H9 (cell line): ENCODE results near the gene RBM23. TPM values are rescaled to one million over a fixed set of nuclear protein-coding genes. Genes with fewer than 3 reads are reported as not detected.

Experiments used
- DNase-seq: peaks from one replicate; pipeline ENCODE4 v3.0.0-alpha.2; 2017
- H2AFZ ChIP-seq: one replicate; pipeline ENCODE4 v1.6.1; 2013; ENCODE audit warnings: mild to moderate bottlenecking, low read length, control low read depth, moderate library complexity
- H2AK5ac ChIP-seq: 2 replicates; pipeline ENCODE4 v1.6.1; 2013; ENCODE audit warnings: low read length, control low read depth, mixed read lengths; ENCODE audit not compliant: insufficient read length
- H2BK120ac ChIP-seq: one replicate; pipeline ENCODE4 v1.6.1; 2013; ENCODE audit warnings: low read depth, mild to moderate bottlenecking, low read length, control low read depth, inconsistent platforms; ENCODE audit not compliant: poor library complexity, severe bottlenecking
- H2BK12ac ChIP-seq: 2 replicates; pipeline ENCODE4 v1.6.1; 2013; ENCODE audit warnings: low read length, control low read depth, mixed read lengths, low read depth; ENCODE audit not compliant: insufficient read length
- H2BK15ac ChIP-seq: 2 replicates; pipeline ENCODE4 v1.6.1; 2013; ENCODE audit warnings: low read depth, low read length, control low read depth
- H2BK20ac ChIP-seq: one replicate; pipeline ENCODE4 v1.6.1; 2013; ENCODE audit warnings: low read depth, mild to moderate bottlenecking, low read length, control low read depth, inconsistent platforms; ENCODE audit not compliant: poor library complexity, severe bottlenecking
- H2BK5ac ChIP-seq: 2 replicates; pipeline ENCODE4 v1.6.1; 2013; ENCODE audit warnings: low read length, control low read depth, mixed read lengths; ENCODE audit not compliant: insufficient read length
- H3K14ac ChIP-seq: 2 replicates; pipeline ENCODE4 v1.6.1; 2013; ENCODE audit warnings: low read length, control low read depth; ENCODE audit not compliant: insufficient read depth
- H3K18ac ChIP-seq: 2 replicates; pipeline ENCODE4 v1.6.1; 2013; ENCODE audit warnings: low read depth, mild to moderate bottlenecking, mixed read lengths, low read length, control low read depth; ENCODE audit not compliant: insufficient read length
- H3K23ac ChIP-seq: 2 replicates; pipeline ENCODE4 v1.6.1; 2013; ENCODE audit warnings: low read length, control low read depth, mixed read lengths, low read depth; ENCODE audit not compliant: insufficient read length
- H3K23me2 ChIP-seq: 2 replicates; pipeline ENCODE4 v1.6.1; 2013; ENCODE audit warnings: low read depth, mild to moderate bottlenecking, mixed read lengths, low read length, control low read depth; ENCODE audit not compliant: insufficient read length, poor library complexity, severe bottlenecking
- H3K27ac ChIP-seq: 2 replicates; pipeline ENCODE4 v1.5.1; 2013; ENCODE audit warnings: low read length, control low read depth, mixed read lengths, low read depth; ENCODE audit not compliant: insufficient read length
- H3K27me3 ChIP-seq: 2 replicates; pipeline ENCODE4 v1.6.1; 2013; ENCODE audit warnings: low read length, control low read depth, inconsistent platforms; ENCODE audit not compliant: insufficient read depth
- H3K4ac ChIP-seq: 2 replicates; pipeline ENCODE4 v1.6.1; 2013; ENCODE audit warnings: low read depth, mild to moderate bottlenecking, control low read depth, inconsistent platforms, low read length, moderate library complexity
- H3K4me1 ChIP-seq: 2 replicates; pipeline ENCODE4 v1.6.1; 2013; ENCODE audit warnings: low read length, control low read depth, inconsistent platforms; ENCODE audit not compliant: insufficient read depth
- H3K4me2 ChIP-seq: 2 replicates; pipeline ENCODE4 v1.6.1; 2013; ENCODE audit warnings: low read length, control low read depth, mixed read lengths; ENCODE audit not compliant: insufficient read length, insufficient read depth
- H3K56ac ChIP-seq: 2 replicates; pipeline ENCODE4 v1.6.1; 2013; ENCODE audit warnings: low read depth, mild to moderate bottlenecking, mixed read lengths, low read length, control low read depth; ENCODE audit not compliant: insufficient read length
- H3K79me1 ChIP-seq: 2 replicates; pipeline ENCODE4 v1.6.1; 2013; ENCODE audit warnings: low read depth, mild to moderate bottlenecking, moderate library complexity, low read length, control low read depth, inconsistent platforms; ENCODE audit not compliant: insufficient read depth, poor library complexity, severe bottlenecking
- H3K79me2 ChIP-seq: 2 replicates; pipeline ENCODE4 v1.6.1; 2013; ENCODE audit warnings: low read length, control low read depth, inconsistent platforms; ENCODE audit not compliant: insufficient read depth
- H3K9ac ChIP-seq: 2 replicates; pipeline ENCODE4 v1.6.1; 2013; ENCODE audit warnings: low read length, control low read depth, mixed read lengths; ENCODE audit not compliant: insufficient read length; ENCODE audit errors: extremely low read depth
- H3K9me3 ChIP-seq: one replicate; pipeline ENCODE4 v1.6.1; 2013; ENCODE audit warnings: low read depth, low read length, inconsistent platforms; ENCODE audit not compliant: control insufficient read depth
- H3T11ph ChIP-seq: one replicate; pipeline ENCODE4 v1.6.1; 2013; ENCODE audit warnings: mild to moderate bottlenecking, low read length, control low read depth, inconsistent platforms
- H4K20me1 ChIP-seq: one replicate; pipeline ENCODE4 v1.6.1; 2013; ENCODE audit not compliant: control insufficient read depth, insufficient read length, insufficient read depth
- H4K5ac ChIP-seq: 2 replicates; pipeline ENCODE4 v1.6.1; 2013; ENCODE audit warnings: low read depth, mild to moderate bottlenecking, mixed read lengths, low read length, control low read depth; ENCODE audit not compliant: insufficient read length
- H4K8ac ChIP-seq: replicated peaks from 2 replicates; pipeline ENCODE4 v1.6.1; 2013; ENCODE audit warnings: low read length, control low read depth, mixed read lengths, low read depth; ENCODE audit not compliant: insufficient read length
- H4K91ac ChIP-seq: 2 replicates; pipeline ENCODE4 v1.6.1; 2013; ENCODE audit warnings: low read depth, mild to moderate bottlenecking, moderate library complexity, mixed read lengths, low read length, control low read depth; ENCODE audit not compliant: insufficient read length
- H3K27ac Mint-ChIP-seq, 3 experiments: 2 replicates in 2 of 3; 3 replicates in 1 of 3; pipeline ENCODE4 v1.8.0; 2020 to 2021; ENCODE audit warnings: mixed read lengths in 3 of 3, mild to moderate bottlenecking in 1 of 3, moderate library complexity in 1 of 3
- H3K27me3 Mint-ChIP-seq: 2 replicates; pipeline ENCODE4 v1.8.0; 2021; ENCODE audit warnings: low read depth, mild to moderate bottlenecking, moderate library complexity, mixed read lengths
- H3K36me3 Mint-ChIP-seq, 3 experiments: 2 replicates in 2 of 3; 3 replicates in 1 of 3; pipeline ENCODE4 v1.8.0; 2020 to 2021; ENCODE audit warnings: low read depth in 3 of 3, mixed read lengths in 3 of 3; ENCODE audit not compliant: insufficient read depth in 1 of 3
- H3K4me1 Mint-ChIP-seq, 2 experiments: 2 replicates each; pipeline ENCODE4 v1.8.0; 2020; ENCODE audit warnings: mixed read lengths in 2 of 2
- H3K4me3 Mint-ChIP-seq, 2 experiments: 2 replicates in 1 of 2; 3 replicates in 1 of 2; pipeline ENCODE4 v1.8.0; 2020 to 2021; ENCODE audit warnings: mild to moderate bottlenecking in 2 of 2, mixed read lengths in 2 of 2, moderate library complexity in 1 of 2
- H3K9me3 Mint-ChIP-seq, 2 experiments: 2 replicates in 1 of 2; 3 replicates in 1 of 2; pipeline ENCODE4 v1.8.0; 2020; ENCODE audit warnings: mild to moderate bottlenecking in 2 of 2, mixed read lengths in 2 of 2, moderate library complexity in 1 of 2
- CTCF ChIP-seq: fragments of 200-600 bp; sonication (generic); conservative IDR thresholded peaks from 3 replicates; pipeline ENCODE4 v1.8.0; 2021; ENCODE audit warnings: antibody characterized with exemption, mild to moderate bottlenecking
- WGBS: extraction: QIAGEN DNeasy Blood & Tissue Kit; methylation state at CpG from one replicate; pipeline ENCODE4 v1.1.7; 2013; ENCODE audit warnings: missing lambda C conversion rate, low lambda C conversion rate, mixed read lengths; ENCODE audit not compliant: insufficient read length; ENCODE audit errors: extremely low coverage; 5-methylcytosine and 5-hydroxymethylcytosine counted together
- total RNA-seq: library from RNA; stranded (reverse); gene quantifications from 2 replicates; pipeline ENCODE4 v1.2.1, GENCODE V29; 2021

The RBM23 gene
- total RNA-seq, 1 experiment from 2014 or later = 79.0 TPM

DNA sequence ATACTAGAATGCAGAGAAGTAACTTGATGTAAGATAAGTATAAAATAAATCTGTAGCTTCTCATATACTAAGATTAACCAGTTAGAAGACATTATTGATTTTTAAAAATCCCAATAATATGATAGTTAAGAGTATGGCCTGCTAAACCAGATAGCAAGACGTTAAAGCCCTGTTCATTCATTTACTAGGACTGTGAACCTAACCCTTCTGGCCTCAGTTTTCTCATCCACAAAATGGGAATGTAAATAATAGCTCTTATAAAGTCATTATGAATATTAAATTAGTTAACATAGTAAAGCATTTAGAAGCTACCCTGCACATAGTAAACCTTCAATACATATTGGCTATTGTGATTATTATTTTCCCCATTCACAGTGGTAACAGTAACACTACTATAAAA, 16.2 kb upstream of the RBM23 start:
- Histone ChIP-seq H3K4me2 (no peak overlapping the region), H4K91ac (no peak overlapping the region), H3K9ac (no peak overlapping the region), H3K79me2 (no peaks in the 10 kb centered on the region), H2BK120ac (no peak overlapping the region), H3K27me3 (no peaks in the 10 kb centered on the region), H4K20me1 (no peaks in the 10 kb centered on the region), H3K79me1 (no peaks in the 10 kb centered on the region), H2BK20ac (no peak overlapping the region), H3K27ac (no peak overlapping the region), H4K5ac (no peak overlapping the region), H3K56ac (no peak overlapping the region), H2BK15ac (no peak overlapping the region), H3K4ac (no peak overlapping the region), H4K8ac (no peak overlapping the region), H3K18ac (no peak overlapping the region), H2BK12ac (no peak overlapping the region), H2BK5ac (no peak overlapping the region), H3K14ac (no peak overlapping the region), H3T11ph (no peak overlapping the region), H2AFZ (no peak overlapping the region), H3K9me3 (no peaks in the 10 kb centered on the region), H2AK5ac (no peak overlapping the region), H3K23me2 (peaks cover 1% of the 10 kb centered on the region), H3K4me1 (no peaks in the 10 kb centered on the region), H3K23ac (no peak overlapping the region)
- Mint-ChIP-seq H3K27ac (no peak overlapping the region), H3K4me3 (no peak overlapping the region), H3K4me1 (no peaks in the 10 kb centered on the region), H3K36me3 (peaks cover 0 to 9% (median 0%) of the 10 kb centered on the region in 3 experiments; a peak in 3 of 7 replicates), H3K27me3 (no peaks in the 10 kb centered on the region), H3K9me3 (no peaks in the 10 kb centered on the region)
- DNase-seq = no peak
- WGBS = no CpG with 5 or more reads among the region's 1 CpG
- no peak for TF ChIP-seq CTCF
